GM12864 (cell line): Measurements from ENCODE around the gene BZW2.
"Not testable (repeated sequence)": the region's sequence is repeated elsewhere in the genome, so short reads cannot be mapped to it uniquely, and the experiment has no call there.

Experiments used
- DNase-seq: peaks from one replicate; pipeline ENCODE4 v3.0.0-alpha.2; 2011; ENCODE audit warnings: low read depth
- H3K4me3 ChIP-seq: 2 replicates; pipeline ENCODE4 v1.5.1; 2011; ENCODE audit warnings: mild to moderate bottlenecking, low read depth, low read length, control low read depth
- CTCF ChIP-seq: IDR thresholded peaks from 2 replicates; pipeline ENCODE4 v1.5.1; 2011; ENCODE audit warnings: low read depth, mild to moderate bottlenecking, moderate library complexity, low read length, control low read depth, inconsistent platforms; ENCODE audit errors: missing control alignments

BZW2 gene

DNA sequence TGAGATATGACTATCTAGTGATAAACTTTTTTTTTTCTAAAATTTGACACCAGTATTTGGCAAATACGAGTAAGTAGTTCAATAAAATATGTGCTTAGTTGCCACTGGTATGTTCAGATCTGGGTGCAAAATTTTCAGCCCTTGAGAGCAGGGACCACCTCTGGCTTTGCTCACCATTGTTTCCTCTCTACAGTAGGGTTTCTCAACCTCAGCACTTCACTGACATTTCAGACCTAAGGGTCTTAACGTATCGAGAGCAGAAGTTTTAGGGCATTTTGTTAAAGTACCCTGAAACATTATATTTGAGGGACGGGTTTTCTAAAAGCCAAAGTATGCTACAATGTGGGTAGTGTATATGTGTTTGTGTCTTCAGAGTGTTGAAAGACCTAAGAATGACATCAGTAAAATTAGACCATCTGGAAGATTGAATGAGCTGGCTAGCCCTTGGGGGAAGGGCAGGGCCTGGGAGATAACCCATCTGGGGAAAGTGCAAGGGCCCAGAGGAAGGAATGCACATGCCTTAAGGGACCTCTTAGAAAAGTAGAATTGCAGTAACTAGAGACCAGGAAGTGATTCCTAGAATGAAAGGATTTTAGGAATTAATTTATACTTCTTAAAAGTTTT, 11.8 kb downstream of the BZW2 start:
- no peak overlapping the region for H3K4me3 ChIP-seq
- no peak for TF ChIP-seq CTCF
- DNase-seq, result no peak

DNA sequence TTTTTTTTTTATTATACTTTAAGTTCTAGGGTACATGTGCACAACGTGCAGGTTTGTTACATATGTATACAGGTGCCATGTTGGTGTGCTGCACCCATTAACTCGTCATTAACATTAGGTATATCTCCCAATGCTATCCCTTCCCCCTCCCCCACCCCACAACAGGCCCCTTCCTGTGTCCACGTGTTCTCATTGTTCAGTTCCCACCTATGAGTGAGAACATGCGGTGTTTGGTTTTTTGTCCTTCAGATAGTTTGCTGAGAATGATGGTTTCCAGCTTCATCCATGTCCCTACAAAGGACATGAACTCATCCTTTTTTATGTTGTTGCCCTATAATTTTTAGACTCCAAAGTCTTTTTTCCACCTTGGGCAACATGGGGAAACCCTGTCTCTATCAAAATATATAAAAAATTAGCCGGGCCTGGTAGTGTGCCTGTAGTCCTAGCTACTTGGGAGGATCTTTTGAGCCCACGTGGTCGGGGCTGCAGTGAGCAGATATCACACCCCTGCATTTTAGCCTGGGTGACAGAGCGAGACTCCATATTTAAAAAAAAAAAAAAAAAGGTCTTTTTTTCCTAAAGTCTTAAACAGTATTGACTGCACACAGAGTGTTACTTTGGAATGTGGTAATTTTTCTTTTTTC, 14.0 kb downstream of the BZW2 start:
- DNase-seq, H3K4me3 ChIP-seq: not testable (repeated sequence)

- no peak for TF ChIP-seq CTCF
- DNase-seq, result no peak
- H3K4me3 ChIP-seq, result no peak overlapping the region
Measured at GRCh38 chr7:16660702-16661464, 14.9 kb downstream of the BZW2 start.

- no peak overlapping the region for H3K4me3 ChIP-seq
- TF ChIP-seq CTCF, result no peak
- DNase-seq, result no peak
Measured at GRCh38 chr7:16661924-16662323, 15.9 kb downstream of the BZW2 start.

GRCh38 chr7:16667355-16667754, 21.4 kb downstream of the BZW2 start:
- DNase-seq, result no peak
- TF ChIP-seq CTCF, result no peak
- H3K4me3 ChIP-seq, result no peak overlapping the region

DNA sequence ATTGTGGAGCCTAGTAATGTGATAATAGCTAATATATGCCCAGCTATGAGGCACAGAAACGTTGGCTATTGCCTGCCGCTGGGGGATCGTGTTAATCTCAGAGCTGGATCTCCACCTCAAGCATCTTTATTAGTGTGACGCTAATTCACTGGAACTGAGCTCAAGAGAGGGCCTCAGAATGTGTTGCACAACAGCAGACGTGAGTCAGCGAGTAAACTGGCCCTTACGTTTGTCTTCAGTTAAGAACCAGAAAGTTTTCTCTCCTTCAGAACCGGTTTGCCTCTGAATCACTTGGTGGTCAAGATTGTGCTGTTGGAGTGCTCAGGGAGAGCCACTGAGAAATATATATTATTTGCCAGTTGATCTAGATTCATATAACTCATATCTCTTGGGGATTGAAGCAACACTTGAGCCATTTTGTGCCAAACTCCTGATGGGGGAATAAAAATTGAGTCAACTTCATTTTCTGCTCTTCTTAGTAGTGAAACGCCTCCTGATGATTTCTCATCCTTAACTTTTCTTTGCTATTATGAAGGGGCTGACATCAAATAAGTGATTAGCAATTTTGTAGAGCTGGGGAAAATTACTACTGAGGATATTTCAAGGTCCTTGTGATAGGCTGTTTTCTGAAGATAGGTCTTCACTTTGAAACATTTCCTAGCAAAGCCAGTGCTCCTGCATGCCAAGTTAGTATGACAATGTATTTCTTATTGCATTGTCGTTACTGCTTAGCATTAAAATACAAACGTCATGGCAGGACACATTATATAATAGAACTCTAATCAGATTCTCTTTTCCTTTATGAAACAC, 22.3 kb downstream of the BZW2 start:
- no peak for TF ChIP-seq CTCF
- H3K4me3 ChIP-seq, result no peak overlapping the region
- DNase-seq, result no peak

DNA sequence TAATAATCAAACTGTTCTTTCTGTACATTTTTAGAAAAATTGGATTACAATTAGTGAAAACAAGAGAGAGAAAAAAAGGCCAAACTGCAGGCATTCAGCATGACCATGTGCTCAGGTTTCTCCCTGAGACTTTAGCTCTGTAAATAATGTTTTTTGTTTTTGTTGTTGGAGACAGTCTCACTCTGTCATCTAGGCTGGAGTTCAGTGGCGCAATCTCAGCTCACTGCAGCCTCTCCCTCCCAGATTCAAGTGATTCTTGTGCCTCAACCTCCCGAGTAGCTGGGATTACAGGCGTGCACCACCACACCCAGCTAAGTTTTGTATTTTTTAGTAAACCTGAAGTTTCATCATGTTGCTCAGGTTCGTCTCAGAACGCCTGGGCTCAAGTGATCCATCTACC, 23.0 kb downstream of the BZW2 start:
- no peak for DNase-seq
- no peak overlapping the region for H3K4me3 ChIP-seq
- no peak for TF ChIP-seq CTCF
